ENCODE measurements around the gene ARHGAP24. TPM values are rescaled to one million over a fixed set of nuclear protein-coding genes. Genes with fewer than 3 reads are reported as not detected.

The ARHGAP24 gene
- polyA plus RNA-seq, 1 of the 3 experiments (the other 2 are of a cell fraction): 1.4 TPM

DNA sequence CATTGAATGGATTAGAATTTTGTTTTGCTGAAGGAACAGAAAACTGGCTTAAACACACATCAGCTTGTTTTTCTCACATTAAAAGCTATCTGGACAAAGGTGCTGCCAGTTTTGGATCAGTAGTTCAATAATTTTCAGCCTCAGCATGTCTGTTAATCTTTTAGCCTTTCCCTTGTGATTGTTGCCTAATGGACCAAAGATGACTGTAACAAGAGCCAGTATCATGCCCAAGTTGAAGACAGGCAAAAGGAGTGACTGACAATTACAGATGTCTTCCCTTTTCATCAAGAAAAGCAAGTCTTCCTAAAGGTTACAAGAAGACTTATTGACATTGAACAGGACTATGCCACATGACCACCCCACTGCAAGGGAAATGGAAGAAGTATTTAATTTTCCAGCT lies 465.2 kb downstream of the ARHGAP24 start:
- DNase-seq: no peak
- Histone ChIP-seq H3K36me3 (replicated peaks in 1 of 2; ENCODE audit: control insufficient read depth in 1 of 2, insufficient read depth in 2 of 2, low read length in 1 of 2) (no peaks in the 10 kb centered on the region), H3K4me3 (ENCODE audit: low read depth in 2 of 2, low read length in 1 of 2) (no peak overlapping the region), H3K27me3 (ENCODE audit: insufficient read depth) (no peaks in the 10 kb centered on the region), H3K4me1 (ENCODE audit: control insufficient read depth in 1 of 2, insufficient read depth in 2 of 2, low read depth in 1 of 2, low read length in 1 of 2) (no peaks in the 10 kb centered on the region), H3F3A (replicated peaks; ENCODE audit: insufficient read depth) (no peaks in the 10 kb centered on the region), H3K9me2 (no peaks in the 10 kb centered on the region), H3K79me2 (ENCODE audit: insufficient read depth) (no peaks in the 10 kb centered on the region; the same call in 1 of the 2 replicates), H4K20me1 (ENCODE audit: insufficient read depth) (no peaks in the 10 kb centered on the region), H3K4me2 (no peak overlapping the region), H3K27ac (ENCODE audit: low read depth in 2 of 2, low read length in 1 of 2) (no peak overlapping the region), H3K9ac (no peak overlapping the region), H3K9me3 (no peaks in the 10 kb centered on the region), H2AFZ (ENCODE audit: low read depth) (no peak overlapping the region)
- POLR2A ChIA-PET: no interaction called here
- CTCF ChIA-PET: interaction anchor here (0.9 to 2.7 kb wide), 3 partner anchors 29 to 144 kb away, joined by 3 to 10 read pairs (median 4); no protein-coding TSS in a partner anchor
- TF ChIP-seq, protein P1, sequence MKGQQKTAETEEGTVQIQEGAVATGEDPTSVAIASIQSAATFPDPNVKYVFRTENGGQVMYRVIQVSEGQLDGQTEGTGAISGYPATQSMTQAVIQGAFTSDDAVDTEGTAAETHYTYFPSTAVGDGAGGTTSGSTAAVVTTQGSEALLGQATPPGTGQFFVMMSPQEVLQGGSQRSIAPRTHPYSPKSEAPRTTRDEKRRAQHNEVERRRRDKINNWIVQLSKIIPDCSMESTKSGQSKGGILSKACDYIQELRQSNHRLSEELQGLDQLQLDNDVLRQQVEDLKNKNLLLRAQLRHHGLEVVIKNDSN (IDR thresholded peaks at IDR 0.05; ENCODE audit: borderline replicate concordance, low read depth): no peak
- TF ChIP-seq RAD21 (IDR thresholded peaks at IDR 0.05; ENCODE audit: low read length) (no peak), NRF1 (IDR thresholded peaks at IDR 0.05; ENCODE audit: low read depth, low read length) (no peak), SIN3A (IDR thresholded peaks at IDR 0.05; ENCODE audit: borderline replicate concordance, low read depth, low read length) (no peak), GABPA (IDR thresholded peaks at IDR 0.05; ENCODE audit: low read depth) (no peak)
- TF ChIP-seq, protein P2, sequence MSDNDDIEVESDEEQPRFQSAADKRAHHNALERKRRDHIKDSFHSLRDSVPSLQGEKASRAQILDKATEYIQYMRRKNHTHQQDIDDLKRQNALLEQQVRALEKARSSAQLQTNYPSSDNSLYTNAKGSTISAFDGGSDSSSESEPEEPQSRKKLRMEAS (IDR thresholded peaks at IDR 0.05; ENCODE audit: low read depth): no peak

DNA sequence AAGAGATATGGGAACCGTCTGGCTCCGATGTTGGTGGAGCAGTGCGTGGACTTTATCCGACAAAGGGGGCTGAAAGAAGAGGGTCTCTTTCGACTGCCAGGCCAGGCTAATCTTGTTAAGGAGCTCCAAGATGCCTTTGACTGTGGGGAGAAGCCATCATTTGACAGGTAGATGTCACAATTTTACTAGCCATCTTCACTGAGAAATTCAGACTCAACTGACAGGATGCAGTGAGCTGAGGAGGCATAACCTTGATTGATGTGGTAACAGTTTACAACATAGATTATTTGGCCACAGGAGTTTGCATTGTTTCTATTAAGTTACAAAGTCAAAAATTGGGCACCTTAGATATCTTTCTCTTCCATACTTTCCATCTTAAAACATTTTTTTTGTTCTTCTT lies 467.2 kb downstream of the ARHGAP24 start:
- no peak for DNase-seq
- no peaks in the 10 kb centered on the region for H3K9me3 ChIP-seq
- H3K9ac ChIP-seq: no peak overlapping the region
- TF ChIP-seq, protein P1 (IDR thresholded peaks at IDR 0.05; ENCODE audit: borderline replicate concordance, low read depth): no peak
- TF ChIP-seq NRF1 (IDR thresholded peaks at IDR 0.05; ENCODE audit: low read depth, low read length): no peak
- TF ChIP-seq, protein P3, sequence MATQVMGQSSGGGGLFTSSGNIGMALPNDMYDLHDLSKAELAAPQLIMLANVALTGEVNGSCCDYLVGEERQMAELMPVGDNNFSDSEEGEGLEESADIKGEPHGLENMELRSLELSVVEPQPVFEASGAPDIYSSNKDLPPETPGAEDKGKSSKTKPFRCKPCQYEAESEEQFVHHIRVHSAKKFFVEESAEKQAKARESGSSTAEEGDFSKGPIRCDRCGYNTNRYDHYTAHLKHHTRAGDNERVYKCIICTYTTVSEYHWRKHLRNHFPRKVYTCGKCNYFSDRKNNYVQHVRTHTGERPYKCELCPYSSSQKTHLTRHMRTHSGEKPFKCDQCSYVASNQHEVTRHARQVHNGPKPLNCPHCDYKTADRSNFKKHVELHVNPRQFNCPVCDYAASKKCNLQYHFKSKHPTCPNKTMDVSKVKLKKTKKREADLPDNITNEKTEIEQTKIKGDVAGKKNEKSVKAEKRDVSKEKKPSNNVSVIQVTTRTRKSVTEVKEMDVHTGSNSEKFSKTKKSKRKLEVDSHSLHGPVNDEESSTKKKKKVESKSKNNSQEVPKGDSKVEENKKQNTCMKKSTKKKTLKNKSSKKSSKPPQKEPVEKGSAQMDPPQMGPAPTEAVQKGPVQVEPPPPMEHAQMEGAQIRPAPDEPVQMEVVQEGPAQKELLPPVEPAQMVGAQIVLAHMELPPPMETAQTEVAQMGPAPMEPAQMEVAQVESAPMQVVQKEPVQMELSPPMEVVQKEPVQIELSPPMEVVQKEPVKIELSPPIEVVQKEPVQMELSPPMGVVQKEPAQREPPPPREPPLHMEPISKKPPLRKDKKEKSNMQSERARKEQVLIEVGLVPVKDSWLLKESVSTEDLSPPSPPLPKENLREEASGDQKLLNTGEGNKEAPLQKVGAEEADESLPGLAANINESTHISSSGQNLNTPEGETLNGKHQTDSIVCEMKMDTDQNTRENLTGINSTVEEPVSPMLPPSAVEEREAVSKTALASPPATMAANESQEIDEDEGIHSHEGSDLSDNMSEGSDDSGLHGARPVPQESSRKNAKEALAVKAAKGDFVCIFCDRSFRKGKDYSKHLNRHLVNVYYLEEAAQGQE (IDR thresholded peaks at IDR 0.05; ENCODE audit: low read depth, low read length): no peak
- TF ChIP-seq EZH2phosphoT487 (IDR thresholded peaks at IDR 0.05; ENCODE audit: borderline replicate concordance, low read depth): no peak
- TF ChIP-seq GABPA (IDR thresholded peaks at IDR 0.05; ENCODE audit: low read depth): no peak
- TF ChIP-seq FOXJ3 (CRISPR knock-in tag; IDR thresholded peaks at IDR 0.05): no peak
- no peak for TF ChIP-seq ELF1 (IDR thresholded peaks at IDR 0.05)
- TF ChIP-seq MXI1 (IDR thresholded peaks at IDR 0.05; ENCODE audit: low read depth, low read length): no peak
- TF ChIP-seq TAF1 (IDR thresholded peaks at IDR 0.05; ENCODE audit: borderline replicate concordance, low read depth, low read length): no peak
- H3K4me1 ChIP-seq (ENCODE audit: control insufficient read depth in 1 of 2, insufficient read depth in 2 of 2, low read depth in 1 of 2, low read length in 1 of 2): no peaks in the 10 kb centered on the region
- ChIA-PET POLR2A (no interaction called here), CTCF (interaction anchor here (3.0 kb wide), 1 partner anchor 146 kb away, joined by 9 read pairs; no protein-coding TSS in a partner anchor)
- H3K27ac ChIP-seq (ENCODE audit: low read depth in 2 of 2, low read length in 1 of 2): no peak overlapping the region
- H2AFZ ChIP-seq (ENCODE audit: low read depth): no peak overlapping the region
- no peak overlapping the region for H3K4me3 ChIP-seq (ENCODE audit: low read depth in 2 of 2, low read length in 1 of 2)
- no peaks in the 10 kb centered on the region for H4K20me1 ChIP-seq (ENCODE audit: insufficient read depth)
- H3K36me3 ChIP-seq (replicated peaks in 1 of 2; ENCODE audit: control insufficient read depth in 1 of 2, insufficient read depth in 2 of 2, low read length in 1 of 2): no peaks in the 10 kb centered on the region
- no peaks in the 10 kb centered on the region for H3K27me3 ChIP-seq (ENCODE audit: insufficient read depth)
- H3K4me2 ChIP-seq: no peak overlapping the region
- H3F3A ChIP-seq (replicated peaks; ENCODE audit: insufficient read depth): no peaks in the 10 kb centered on the region
- H3K79me2 ChIP-seq (ENCODE audit: insufficient read depth): no peaks in the 10 kb centered on the region; the same call in 1 of the 2 replicates
- H3K9me2 ChIP-seq: no peaks in the 10 kb centered on the region
- 86% methylated on average over 5 of the region's 5 CpGs for WGBS (ENCODE audit: low lambda C conversion rate)

All from SK-N-SH (cell line).